SU-DHL-6 (cell line): ENCODE measurements around the gene MMP15.
"Not testable (repeated sequence)": the region's sequence is repeated elsewhere in the genome, so short reads cannot be mapped to it uniquely, and the experiment has no call there.

ENCODE experiments used
- H2AFZ ChIP-seq: fragments of 200-600 bp; sonication (generic); 2 replicates; pipeline ENCODE4 v1.6.1; 2014; ENCODE audit warnings: low read depth, mild to moderate bottlenecking, moderate library complexity, mixed read lengths, antibody characterized with exemption, low read length; ENCODE audit not compliant: severe bottlenecking
- H3F3A ChIP-seq: fragments of 200-600 bp; shearing (Covaris generic); 2 replicates; pipeline ENCODE4 v1.6.0; 2016; ENCODE audit warnings: antibody characterized with exemption, mild to moderate bottlenecking; ENCODE audit not compliant: insufficient read depth
- H3K27ac ChIP-seq: fragments of 200-600 bp; sonication (generic); 2 replicates; pipeline ENCODE4 v1.5.1; 2016; ENCODE audit warnings: low read depth, mild to moderate bottlenecking, low read length, moderate library complexity, mixed read lengths
- H3K27me3 ChIP-seq: fragments of 200-600 bp; sonication (generic), shearing (Covaris generic); 2 replicates; pipeline ENCODE4 v1.6.0; 2014; ENCODE audit warnings: mild to moderate bottlenecking, low read length
- H3K36me3 ChIP-seq: fragments of 200-600 bp; sonication (generic); 2 replicates; pipeline ENCODE4 v1.6.1; 2014; ENCODE audit warnings: mild to moderate bottlenecking, low read length, mixed read lengths
- H3K4me2 ChIP-seq: fragments of 300-600, 200-600 bp; shearing (Covaris generic), sonication (generic); 2 replicates; pipeline ENCODE4 v1.6.0; 2014; ENCODE audit warnings: low read length, low read depth, mild to moderate bottlenecking; ENCODE audit not compliant: poor library complexity, severe bottlenecking
- H3K4me3 ChIP-seq: fragments of 200-600 bp; sonication (generic); 2 replicates; pipeline ENCODE4 v1.5.1; 2014; ENCODE audit warnings: antibody characterized with exemption, low read length, mild to moderate bottlenecking, mixed read lengths; ENCODE audit not compliant: insufficient read depth, poor library complexity, severe bottlenecking
- H3K79me2 ChIP-seq: fragments of 200-600 bp; sonication (generic); 2 replicates; pipeline ENCODE4 v1.6.1; 2014; ENCODE audit warnings: mild to moderate bottlenecking, low read length, moderate library complexity; ENCODE audit not compliant: insufficient read depth
- H3K9ac ChIP-seq: fragments of 200-600 bp; sonication (generic); 2 replicates; pipeline ENCODE4 v1.7.0; 2014; ENCODE audit warnings: mild to moderate bottlenecking, low read length
- H3K9me2 ChIP-seq: fragments of 200-600 bp; sonication (generic); replicated peaks from 2 replicates; pipeline ENCODE4 v1.6.1; 2014; ENCODE audit warnings: low read length; ENCODE audit not compliant: insufficient read depth
- H3K9me3 ChIP-seq: fragments of 200-600 bp; sonication (generic); 2 replicates; pipeline ENCODE4 v1.6.1; 2014; ENCODE audit warnings: low read length, mixed read lengths; ENCODE audit not compliant: insufficient read depth
- H4K20me1 ChIP-seq: fragments of 200-600 bp; sonication (generic); 2 replicates; pipeline ENCODE4 v1.6.1; 2014; ENCODE audit warnings: low read depth, mild to moderate bottlenecking, antibody characterized with exemption, low read length, moderate library complexity, mixed read lengths
- CTCF ChIP-seq: fragments of 200-600 bp; sonication (generic); IDR thresholded peaks from one replicate; pipeline ENCODE4 v1.5.1; 2017; ENCODE audit warnings: antibody characterized with exemption, mild to moderate bottlenecking, low read length, moderate library complexity; ENCODE audit not compliant: insufficient read depth, poor library complexity, severe bottlenecking
- EZH2phosphoT487 ChIP-seq: fragments of 200-600 bp; sonication (generic), shearing (Covaris generic); conservative IDR thresholded peaks from 2 replicates; pipeline ENCODE4 v1.6.1; 2018; ENCODE audit warnings: mild to moderate bottlenecking, antibody characterized with exemption, low read length, moderate library complexity, mixed read lengths

The MMP15 gene

GRCh38 chr16:58076514-58076913, 51.0 kb downstream of the MMP15 start:
- no peaks in the 10 kb centered on the region for H3K79me2 ChIP-seq
- no peak for TF ChIP-seq CTCF
- TF ChIP-seq EZH2phosphoT487 = no peak

GRCh38 chr16:58077796-58078195, 52.2 kb downstream of the MMP15 start:
- H3K9ac ChIP-seq = no peak overlapping the region

More at GRCh38 chr16:58076514-58076913, 51.0 kb downstream of the MMP15 start:
- H3F3A ChIP-seq = no peaks in the 10 kb centered on the region
- H3K4me2 ChIP-seq = no peak overlapping the region
- no peaks in the 10 kb centered on the region for H3K36me3 ChIP-seq
- no peak overlapping the region for H3K27ac ChIP-seq
- no peak overlapping the region for H3K9ac ChIP-seq
- H3K4me3 ChIP-seq = no peak overlapping the region
- no peak overlapping the region for H2AFZ ChIP-seq
- no peaks in the 10 kb centered on the region for H3K27me3 ChIP-seq
- H3K9me3 ChIP-seq = peaks cover 10% of the 10 kb centered on the region; the same call in 1 of the 2 replicates
- H4K20me1 ChIP-seq = no peaks in the 10 kb centered on the region
- no peaks in the 10 kb centered on the region for H3K9me2 ChIP-seq

GRCh38 chr16:58080657-58081056, 55.1 kb downstream of the MMP15 start:
- not testable (repeated sequence) for H3K27me3 ChIP-seq, H4K20me1 ChIP-seq, H3K79me2 ChIP-seq, H2AFZ ChIP-seq, H3K9me2 ChIP-seq, H3K36me3 ChIP-seq, H3K27ac ChIP-seq, H3K4me2 ChIP-seq, H3F3A ChIP-seq, H3K9ac ChIP-seq, H3K4me3 ChIP-seq, H3K9me3 ChIP-seq

More at GRCh38 chr16:58077796-58078195, 52.2 kb downstream of the MMP15 start:
- no peaks in the 10 kb centered on the region for H4K20me1 ChIP-seq
- no peaks in the 10 kb centered on the region for H3K9me3 ChIP-seq
- TF ChIP-seq EZH2phosphoT487 (no peak), CTCF (no peak)
- no peaks in the 10 kb centered on the region for H3K27me3 ChIP-seq
- no peaks in the 10 kb centered on the region for H3K9me2 ChIP-seq
- H3K4me2 ChIP-seq = no peak overlapping the region
- H3K79me2 ChIP-seq = no peaks in the 10 kb centered on the region
- no peak overlapping the region for H3K4me3 ChIP-seq
- no peak overlapping the region for H3K27ac ChIP-seq
- no peaks in the 10 kb centered on the region for H3F3A ChIP-seq
- no peak overlapping the region for H2AFZ ChIP-seq
- H3K36me3 ChIP-seq = no peaks in the 10 kb centered on the region

DNA sequence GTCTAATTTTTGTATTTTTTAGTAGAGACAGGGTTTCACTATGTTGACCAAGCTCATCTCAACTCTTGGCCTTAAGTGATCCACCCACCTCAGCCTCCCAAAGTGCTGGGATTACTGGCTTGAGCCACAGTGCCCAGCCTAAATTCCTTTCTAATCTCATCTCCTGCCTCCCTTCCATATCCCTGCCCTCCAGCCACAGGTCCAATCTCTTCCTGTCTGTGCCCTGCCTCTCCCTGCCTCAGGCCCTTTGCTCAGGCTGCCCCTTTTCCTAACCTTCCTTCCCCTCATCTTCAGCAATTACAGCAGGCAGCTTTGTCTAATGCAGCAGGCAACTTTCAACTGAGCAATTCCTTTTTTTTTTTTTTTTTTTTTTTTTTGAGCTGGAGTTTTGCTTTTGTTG, 56.8 kb downstream of the MMP15 start:
- Histone ChIP-seq H4K20me1 (no peaks in the 10 kb centered on the region), H3K4me2 (no peak overlapping the region), H3K9me3 (no peaks in the 10 kb centered on the region), H3F3A (no peaks in the 10 kb centered on the region), H3K27me3 (no peaks in the 10 kb centered on the region), H3K9me2 (no peaks in the 10 kb centered on the region), H2AFZ (no peak overlapping the region), H3K36me3 (no peaks in the 10 kb centered on the region), H3K27ac (no peak overlapping the region), H3K9ac (no peak overlapping the region), H3K79me2 (no peaks in the 10 kb centered on the region), H3K4me3 (no peak overlapping the region)
- TF ChIP-seq EZH2phosphoT487 (no peak), CTCF (no peak)
